HG02870 (cell line): ENCODE measurements around the gene ZC3H13.
"Not testable (repeated sequence)": the region's sequence is repeated elsewhere in the genome, so short reads cannot be mapped to it uniquely, and the experiment has no call there.

Source experiments
- ATAC-seq: cut with Tn5 transposase; IDR thresholded peaks from one replicate; pipeline ENCODE4 v1.9.1; 2021; ENCODE audit warnings: mild to moderate bottlenecking, moderate library complexity; ENCODE audit not compliant: unreplicated experiment

ZC3H13 gene

DNA sequence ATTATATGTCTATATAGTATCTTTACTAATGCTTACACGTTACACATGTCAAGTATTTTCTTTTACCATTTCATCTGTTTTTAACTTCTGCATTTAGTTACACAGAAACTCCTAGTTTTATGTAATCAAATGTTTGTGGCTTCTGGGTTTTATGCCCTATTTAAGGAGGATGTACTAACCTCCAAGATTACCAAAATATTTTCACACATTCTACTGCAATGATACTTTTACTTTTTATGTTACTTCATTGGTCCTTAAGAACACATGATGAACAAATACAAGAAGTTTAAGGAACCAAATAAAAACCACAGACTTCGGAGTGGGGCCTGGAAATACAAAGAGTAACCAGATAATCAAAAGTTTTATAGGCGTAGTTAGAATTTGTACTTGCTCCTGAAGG is 37.2 kb downstream of the ZC3H13 start:
- no peak for ATAC-seq

GRCh38 chr13:46012404-46012803 is 40.1 kb downstream of the ZC3H13 start:
- no peak for ATAC-seq

DNA sequence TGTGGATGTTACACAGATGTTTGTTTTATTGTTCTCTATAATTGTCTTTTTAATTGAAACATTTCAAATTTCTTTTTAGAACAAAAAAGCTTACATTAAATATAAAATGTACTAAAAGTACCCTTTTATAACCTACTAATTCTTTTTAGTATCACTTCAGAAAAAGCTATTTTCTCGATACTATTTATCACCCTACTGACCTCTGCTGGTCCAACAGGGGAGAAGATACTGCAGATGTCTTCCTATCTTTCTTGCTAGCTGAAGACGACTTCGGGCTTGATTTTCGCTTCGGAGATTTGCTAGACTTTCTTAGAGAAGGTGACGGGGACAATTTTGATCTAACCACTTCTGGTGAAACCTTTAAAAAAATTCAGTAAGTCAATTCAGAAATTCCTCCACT is 42.4 kb downstream of the ZC3H13 start:
- ATAC-seq: no peak

GRCh38 chr13:46008631-46009030 is 43.9 kb downstream of the ZC3H13 start:
- no peak for ATAC-seq

GRCh38 chr13:46006688-46007452 is 45.7 kb downstream of the ZC3H13 start:
- ATAC-seq: no peak

DNA sequence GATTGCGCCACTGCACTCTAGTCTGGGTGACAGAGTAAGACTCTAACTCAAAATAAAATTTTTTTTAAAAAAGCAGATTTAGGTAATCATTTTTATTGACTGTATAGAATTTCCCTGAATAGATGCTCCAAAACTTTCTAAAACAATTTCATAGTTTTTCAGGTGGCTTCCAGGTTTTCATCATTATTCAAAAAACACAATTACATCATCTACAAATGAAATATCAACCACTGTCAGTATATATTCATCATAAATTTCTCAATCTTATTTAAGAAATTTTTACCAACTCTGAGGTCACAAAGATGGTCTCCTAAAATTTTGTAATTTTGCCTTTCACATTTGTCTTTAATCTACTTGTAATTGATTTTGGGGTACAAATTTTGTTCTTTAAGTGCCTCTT is 48.1 kb downstream of the ZC3H13 start:
- ATAC-seq: no peak

GRCh38 chr13:45996631-45997030 is 55.9 kb downstream of the ZC3H13 start:
- ATAC-seq: no peak

- ATAC-seq: no peak
Observed at GRCh38 chr13:45995245-45995644, 57.3 kb downstream of the ZC3H13 start.

GRCh38 chr13:45994752-45995151 is 57.8 kb downstream of the ZC3H13 start:
- no peak for ATAC-seq

DNA sequence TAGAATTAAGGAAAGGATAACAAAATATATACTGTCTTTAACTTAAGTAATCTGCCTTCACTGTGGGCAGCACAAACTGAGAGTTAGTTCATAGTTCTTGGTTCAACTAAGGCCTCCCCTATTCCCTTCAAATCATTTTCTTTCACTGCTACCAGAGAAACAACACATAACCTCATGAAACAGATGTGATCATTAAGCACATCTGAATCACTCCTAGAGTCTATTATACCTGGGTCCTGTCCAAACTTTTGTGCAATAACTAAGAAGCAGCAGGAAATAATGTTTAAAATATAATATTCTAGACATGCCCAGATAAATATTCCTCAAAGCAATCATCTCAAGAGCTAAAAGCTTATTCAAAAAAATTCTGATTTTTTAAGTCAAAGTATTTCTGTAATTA is 62.9 kb downstream of the ZC3H13 start:
- ATAC-seq: no peak

DNA sequence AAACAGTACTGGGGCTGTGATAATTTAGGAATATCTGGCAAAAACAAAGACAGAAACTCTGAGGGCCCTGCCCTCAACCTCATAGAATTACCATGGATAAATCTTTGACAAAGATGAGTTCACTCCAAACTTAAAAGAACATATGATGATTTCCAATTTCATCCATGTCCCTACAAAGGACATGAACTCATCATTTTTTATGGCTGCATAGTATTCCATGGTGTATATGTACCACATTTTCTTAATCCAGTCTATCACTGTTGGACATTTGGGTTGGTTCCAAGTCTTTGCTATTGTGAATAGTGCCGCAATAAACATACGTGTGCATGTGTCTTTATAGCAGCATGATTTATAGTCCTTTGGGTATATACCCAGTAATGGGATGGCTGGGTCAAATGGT is 71.4 kb downstream of the ZC3H13 start:
- not testable (repeated sequence) for ATAC-seq

GRCh38 chr13:45975337-45975736 is 77.2 kb downstream of the ZC3H13 start:
- ATAC-seq: no peak

- no peak for ATAC-seq
Observed at GRCh38 chr13:45974500-45974899, 78.0 kb downstream of the ZC3H13 start.

DNA sequence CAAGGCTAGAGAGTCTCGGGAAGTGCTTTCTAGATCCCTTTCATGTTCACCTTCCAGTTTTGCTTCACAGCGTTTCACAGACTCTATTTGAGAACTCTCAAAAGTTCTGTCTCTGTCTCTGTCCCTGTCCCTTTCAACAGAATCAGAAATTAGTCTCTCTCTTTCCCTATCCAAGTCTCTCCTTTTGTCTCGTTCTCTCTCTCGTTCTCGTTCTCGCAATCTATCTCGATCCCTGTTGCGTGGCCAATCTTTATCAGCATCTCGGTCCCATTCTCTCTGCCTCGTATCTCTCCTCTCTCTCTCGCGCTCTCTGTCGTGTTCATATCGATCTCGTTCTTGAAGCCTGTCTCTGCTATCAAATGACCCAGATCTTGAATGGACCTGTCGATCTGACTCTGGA is 85.0 kb downstream of the ZC3H13 start:
- no peak for ATAC-seq

- ATAC-seq: no peak
Observed at GRCh38 chr13:45966715-45967114, 85.8 kb downstream of the ZC3H13 start.

DNA sequence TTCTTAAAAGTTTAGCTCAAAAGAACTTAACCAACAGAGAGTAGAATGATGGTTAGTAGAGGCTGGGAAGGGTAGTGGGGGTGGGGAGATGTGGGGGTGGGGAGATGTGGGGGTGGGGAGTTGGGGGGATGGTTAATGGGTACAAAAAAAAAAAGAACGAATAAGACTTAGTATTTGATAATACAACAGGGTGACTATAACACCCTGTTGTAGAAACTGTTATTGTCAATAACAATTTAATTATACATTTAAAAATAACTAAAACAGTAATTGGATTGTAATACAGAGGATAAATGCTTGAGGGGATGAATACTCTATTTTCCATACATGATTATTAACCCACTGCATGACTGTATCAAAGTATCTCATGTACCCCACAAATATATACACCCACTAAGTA is 91.1 kb downstream of the ZC3H13 start:
- ATAC-seq: no peak

DNA sequence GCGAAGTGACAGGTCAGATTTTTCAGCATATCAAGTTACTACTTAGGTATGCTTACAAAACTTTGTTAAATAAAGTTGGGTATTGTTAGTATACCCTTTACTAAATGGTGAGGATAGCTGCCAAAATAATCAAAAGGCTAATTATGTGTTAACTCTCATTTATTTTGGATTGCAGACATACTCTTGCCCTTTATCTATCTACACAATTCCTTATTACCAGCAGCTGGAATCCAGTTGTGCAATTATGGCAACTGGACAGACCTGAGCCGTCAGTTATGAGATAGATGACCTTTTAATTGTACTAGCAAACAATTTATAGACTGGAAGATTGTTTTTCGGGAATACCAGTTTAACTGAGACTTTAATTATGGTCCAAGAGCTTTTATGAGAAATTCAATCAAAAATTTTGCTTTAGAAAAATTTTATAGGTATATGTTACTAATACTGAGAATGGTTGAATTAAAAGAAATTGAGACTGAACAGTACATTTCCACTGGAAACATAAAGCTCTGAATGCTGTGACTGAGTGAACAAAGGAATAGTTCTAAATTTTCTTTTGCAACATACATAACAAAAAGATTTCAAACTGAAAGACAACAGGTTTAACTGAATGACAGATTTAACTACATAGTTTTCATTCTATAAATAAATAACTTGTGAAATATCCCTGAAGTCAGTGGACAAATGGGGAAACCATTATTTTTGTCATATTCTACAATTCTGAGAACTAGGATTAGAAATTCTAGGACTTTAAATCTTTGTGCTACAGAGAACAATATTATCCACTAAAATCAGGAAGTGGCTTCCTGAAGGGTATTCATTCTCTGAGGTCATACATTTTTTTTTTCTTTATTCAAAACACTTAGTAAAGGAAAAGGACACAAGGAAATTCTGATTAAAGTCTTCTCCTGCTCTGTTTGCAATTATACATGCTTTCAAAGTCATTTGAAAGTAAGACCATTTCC is 97.4 kb downstream of the ZC3H13 start:
- ATAC-seq: no peak

- ATAC-seq: no peak
Observed at GRCh38 chr13:45953082-45953481, 99.5 kb downstream of the ZC3H13 start.

DNA sequence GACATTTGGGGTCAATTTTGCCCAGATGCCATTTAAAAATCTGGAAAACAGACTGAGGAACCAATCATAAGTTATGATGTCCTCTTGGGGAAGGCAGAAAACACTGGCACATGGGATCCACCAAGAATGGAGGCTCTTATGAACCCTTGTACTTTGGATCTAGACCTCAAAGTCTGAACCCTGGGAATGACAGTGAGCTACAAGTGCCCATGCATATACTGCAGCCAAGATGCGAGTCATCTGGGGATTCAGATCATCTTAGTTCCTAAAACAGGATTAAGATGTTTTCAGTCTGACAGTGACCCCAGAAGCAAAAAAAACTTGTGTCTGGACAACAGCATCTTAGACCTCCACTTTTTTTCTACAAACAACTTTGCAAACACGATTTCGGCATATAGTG is 100.8 kb downstream of the ZC3H13 start:
- no peak for ATAC-seq

- ATAC-seq: no peak
Observed at GRCh38 chr13:45951166-45951565, 101.4 kb downstream of the ZC3H13 start.

DNA sequence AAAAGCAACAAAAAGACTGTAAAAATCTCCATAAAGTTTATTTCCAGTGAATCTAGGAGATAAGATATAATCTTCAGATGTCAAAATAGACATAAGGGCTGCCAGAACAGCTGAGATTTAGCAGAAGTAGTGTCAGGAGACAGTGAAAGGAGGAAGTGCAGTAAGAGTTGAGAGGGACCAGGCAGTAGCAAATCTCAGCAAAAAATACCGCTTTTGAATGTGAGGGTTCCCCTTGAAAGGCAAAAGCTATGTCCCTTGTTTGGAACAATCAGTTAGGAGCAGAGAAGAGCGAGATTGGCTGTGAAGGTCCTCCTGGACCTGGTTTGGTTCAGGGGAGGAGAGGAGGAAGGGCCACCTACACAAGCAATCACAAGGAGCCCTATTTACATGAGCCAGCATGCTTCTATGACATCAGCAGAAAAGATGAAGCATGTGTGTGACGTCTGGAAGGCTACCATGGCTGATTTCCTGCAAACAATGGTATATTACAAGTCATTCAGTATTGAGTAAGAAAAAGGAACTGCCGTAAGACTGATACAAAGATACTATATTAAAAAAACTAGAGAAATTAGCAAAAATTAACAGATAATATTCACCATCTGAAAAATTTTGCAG is 102.1 kb downstream of the ZC3H13 start:
- no peak for ATAC-seq

DNA sequence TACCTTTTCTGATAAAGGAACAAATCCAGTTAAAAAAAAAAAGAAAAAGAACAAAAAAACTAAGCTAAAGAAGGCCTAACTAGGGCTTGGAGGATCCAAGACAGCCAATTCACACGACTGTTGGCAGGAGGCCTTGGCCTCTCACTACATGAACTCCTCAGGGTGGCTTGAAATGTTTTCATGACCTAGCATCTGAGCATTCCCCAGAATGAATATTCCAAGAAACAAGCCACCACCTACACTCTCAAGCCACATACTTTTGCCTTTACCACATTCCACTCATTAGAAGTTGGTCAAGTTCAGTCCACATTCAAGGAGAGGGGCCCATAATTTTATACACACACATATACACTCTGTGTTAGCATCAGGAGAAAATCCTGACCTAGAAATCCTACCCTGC is 103.4 kb downstream of the ZC3H13 start:
- no peak for ATAC-seq
